IPS-20b (cell line): ENCODE data around the gene FCHO2.

Experiments
- H3K27ac ChIP-seq: one replicate; pipeline ENCODE4 v1.5.1; 2013; ENCODE audit warnings: low read length
- H3K27me3 ChIP-seq: 2 replicates; pipeline ENCODE4 v1.6.1; 2013; ENCODE audit warnings: mild to moderate bottlenecking, low read length, inconsistent platforms; ENCODE audit not compliant: insufficient read depth
- H3K36me3 ChIP-seq: 2 replicates; pipeline ENCODE4 v1.6.1; 2013; ENCODE audit warnings: low read depth, mild to moderate bottlenecking, inconsistent platforms, low read length, moderate library complexity; ENCODE audit not compliant: insufficient read depth
- H3K4me1 ChIP-seq: 2 replicates; pipeline ENCODE4 v1.6.1; 2013; ENCODE audit warnings: mild to moderate bottlenecking, control low read depth, inconsistent platforms, low read length, moderate library complexity; ENCODE audit not compliant: insufficient read depth
- H3K4me3 ChIP-seq: 2 replicates; pipeline ENCODE4 v1.5.1; 2013; ENCODE audit warnings: mild to moderate bottlenecking, low read length, inconsistent platforms
- H3K9ac ChIP-seq: 2 replicates; pipeline ENCODE4 v1.6.1; 2013; ENCODE audit warnings: low read depth, mild to moderate bottlenecking, inconsistent platforms, low read length, moderate library complexity
- H3K9me3 ChIP-seq: 2 replicates; pipeline ENCODE4 v1.6.1; 2013; ENCODE audit warnings: mild to moderate bottlenecking, low read depth, low read length, inconsistent platforms; ENCODE audit not compliant: insufficient read depth

Gene FCHO2

GRCh38 chr5:73116506-73116905 is 160.7 kb downstream of the FCHO2 start:
- peaks cover 47% of the 10 kb centered on the region for H3K27me3 ChIP-seq
- no peak overlapping the region for H3K27ac ChIP-seq
- no peaks in the 10 kb centered on the region for H3K9me3 ChIP-seq
- no peaks in the 10 kb centered on the region for H3K4me1 ChIP-seq
- no peak overlapping the region for H3K9ac ChIP-seq
- H3K36me3 ChIP-seq, result no peaks in the 10 kb centered on the region
- H3K4me3 ChIP-seq, result no peak overlapping the region

DNA sequence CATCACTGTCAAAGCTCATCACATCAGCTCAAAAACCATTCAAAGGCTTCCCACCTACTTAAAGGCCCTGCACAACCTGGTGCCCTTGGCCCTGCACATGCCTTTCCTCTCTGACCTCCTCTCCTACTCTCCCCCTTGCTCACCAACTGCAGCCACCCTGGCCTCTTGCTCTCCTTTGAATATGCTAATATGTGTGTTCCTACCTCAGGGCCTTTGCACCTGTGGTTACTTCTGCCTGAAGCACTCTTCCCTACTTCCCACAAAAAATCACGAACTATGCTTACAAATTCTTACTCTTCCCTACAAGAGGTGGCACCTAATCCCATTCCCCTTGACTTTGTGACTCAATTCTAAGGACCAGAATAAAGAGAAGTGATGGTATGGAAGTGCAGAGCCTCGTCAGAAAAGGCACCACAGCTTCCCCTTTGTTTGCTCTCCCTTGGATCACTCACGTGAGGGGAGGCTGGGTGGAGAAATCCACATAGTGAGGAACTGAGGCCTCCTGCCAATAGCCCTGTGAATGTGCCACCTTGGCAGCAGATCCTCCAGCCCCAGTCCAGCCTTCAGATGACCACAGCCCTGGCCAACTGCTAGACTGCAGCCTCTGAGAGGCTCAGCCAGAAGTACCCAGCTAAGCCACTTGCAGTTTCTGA is 161.4 kb downstream of the FCHO2 start:
- no peaks in the 10 kb centered on the region for H3K9me3 ChIP-seq
- H3K4me1 ChIP-seq, result no peaks in the 10 kb centered on the region
- H3K27ac ChIP-seq, result no peak overlapping the region
- no peaks in the 10 kb centered on the region for H3K36me3 ChIP-seq
- H3K27me3 ChIP-seq, result peaks cover 54% of the 10 kb centered on the region
- no peak overlapping the region for H3K9ac ChIP-seq
- no peak overlapping the region for H3K4me3 ChIP-seq

- 0 out of 2 replicates have a peak, but pooled peaks cover 4% of the 10 kb centered on the region for H3K4me1 ChIP-seq
- H3K4me3 ChIP-seq, result no peak overlapping the region
- no peaks in the 10 kb centered on the region for H3K36me3 ChIP-seq
- H3K9me3 ChIP-seq, result no peaks in the 10 kb centered on the region
- no peak overlapping the region for H3K27ac ChIP-seq
- H3K27me3 ChIP-seq, result peaks cover 67% of the 10 kb centered on the region
- no peak overlapping the region for H3K9ac ChIP-seq
Measured at GRCh38 chr5:73118391-73118973, 162.6 kb downstream of the FCHO2 start.

GRCh38 chr5:73119451-73120157 is 163.8 kb downstream of the FCHO2 start:
- Histone ChIP-seq H3K4me1 (0 out of 2 replicates have a peak, but pooled peaks cover 4% of the 10 kb centered on the region), H3K9ac (peak overlapping the region; percentile 34; the same call in 1 of the 2 replicates), H3K4me3 (peak overlapping the region; percentile 84), H3K27ac (no peak overlapping the region), H3K27me3 (peaks cover 75% of the 10 kb centered on the region), H3K9me3 (no peaks in the 10 kb centered on the region), H3K36me3 (no peaks in the 10 kb centered on the region)

DNA sequence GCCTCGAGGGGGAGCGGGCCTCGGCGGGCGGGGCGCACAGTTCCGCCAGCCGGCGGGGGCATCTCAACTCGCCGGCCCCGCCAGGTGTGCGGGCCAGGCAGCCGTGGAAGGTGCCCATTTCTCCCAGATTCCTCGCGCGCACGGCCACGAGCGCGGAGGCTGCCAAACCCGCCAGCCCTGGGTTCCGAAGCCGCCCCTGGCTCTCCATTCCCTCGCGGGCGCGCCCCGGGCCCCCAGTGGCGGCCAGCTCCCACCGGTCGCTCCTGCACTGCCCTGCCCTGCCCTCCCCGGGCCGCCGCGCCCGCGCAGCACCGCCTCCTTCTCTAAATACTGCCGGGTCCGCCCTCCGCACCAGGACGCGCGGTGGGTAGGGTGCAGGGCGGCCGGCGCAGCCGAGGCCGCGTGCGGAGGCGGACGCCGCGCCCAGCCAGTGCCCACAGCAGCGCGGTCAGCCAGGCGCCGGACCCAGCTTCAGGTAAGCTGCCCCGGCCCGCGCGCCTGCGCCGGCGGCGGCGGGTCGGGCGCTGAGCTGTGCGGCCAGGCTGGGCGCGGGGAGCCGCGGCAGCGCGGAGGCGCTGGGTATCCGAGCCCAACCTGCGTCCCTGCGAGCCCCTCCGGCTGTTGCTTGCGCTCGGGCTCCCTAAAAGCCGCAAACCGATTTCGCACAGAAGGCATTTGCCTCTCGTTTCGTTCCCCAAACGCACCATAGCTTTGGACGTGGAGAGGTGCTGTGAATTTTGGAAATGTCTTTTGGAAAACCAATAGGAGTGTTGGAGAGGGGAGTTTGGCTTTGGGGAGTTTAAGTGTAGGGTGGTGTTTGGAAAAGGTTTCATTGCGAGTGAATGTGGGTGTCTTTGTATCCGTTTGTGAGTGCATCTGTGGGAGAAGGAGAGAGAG is 164.6 kb downstream of the FCHO2 start, which contains the start of gene TMEM171:
Gene TMEM171 (plus strand): TSS at position 354 of the 897 bp plus-strand sequence. CDS start 2,799 bp downstream, outside the sequence.
- H3K27ac ChIP-seq, result no peak within 1 kb of the TSS
- no peaks in the 10 kb centered on the region for H3K9me3 ChIP-seq
- H3K9ac ChIP-seq, result peak within 1 kb of the TSS; percentile 60; the same call in 1 of the 2 replicates
- H3K4me3 ChIP-seq, result peak within 1 kb of the TSS; percentile 84
- H3K27me3 ChIP-seq, result peaks cover 74% of the 10 kb centered on the region
- H3K4me1 ChIP-seq, result 0 out of 2 replicates have a peak, but pooled peaks cover 4% of the 10 kb centered on the region
- H3K36me3 ChIP-seq, result no peaks in the 10 kb centered on the region

GRCh38 chr5:73121119-73121463 is 165.2 kb downstream of the FCHO2 start:
- no peaks in the 10 kb centered on the region for H3K36me3 ChIP-seq
- H3K27ac ChIP-seq, result no peak overlapping the region
- H3K9ac ChIP-seq, result peak overlapping the region; percentile 60; the same call in 1 of the 2 replicates
- H3K27me3 ChIP-seq, result peaks cover 68% of the 10 kb centered on the region
- H3K4me3 ChIP-seq, result peak overlapping the region; percentile 84
- no peaks in the 10 kb centered on the region for H3K9me3 ChIP-seq
- 0 out of 2 replicates have a peak, but pooled peaks cover 4% of the 10 kb centered on the region for H3K4me1 ChIP-seq

- H3K4me3 ChIP-seq, result no peak overlapping the region
- no peak overlapping the region for H3K27ac ChIP-seq
- H3K27me3 ChIP-seq, result peaks cover 62% of the 10 kb centered on the region
- H3K4me1 ChIP-seq, result 0 out of 2 replicates have a peak, but pooled peaks cover 4% of the 10 kb centered on the region
- no peaks in the 10 kb centered on the region for H3K9me3 ChIP-seq
- H3K9ac ChIP-seq, result no peak overlapping the region
- H3K36me3 ChIP-seq, result no peaks in the 10 kb centered on the region
Measured at GRCh38 chr5:73122875-73123810, 167.3 kb downstream of the FCHO2 start.

DNA sequence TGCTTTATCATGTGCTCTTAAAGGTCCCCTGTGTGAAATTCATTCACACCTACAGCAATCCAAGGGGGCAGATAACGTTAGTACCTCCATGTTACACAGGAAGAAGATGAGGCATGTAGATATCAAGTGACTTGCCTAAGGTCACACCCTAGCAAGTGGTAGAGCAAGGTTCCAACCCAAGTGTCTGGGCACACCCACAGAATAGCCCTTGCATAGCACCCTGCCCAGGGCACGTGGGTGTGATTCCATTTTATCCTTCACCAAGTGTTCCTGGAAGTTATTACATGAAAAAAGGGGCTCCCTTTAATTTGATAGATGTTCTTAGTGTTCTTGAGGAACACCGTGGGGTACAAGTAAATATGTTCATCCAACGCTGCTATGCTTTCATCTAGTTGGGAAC is 169.4 kb downstream of the FCHO2 start:
- Histone ChIP-seq H3K9me3 (no peaks in the 10 kb centered on the region), H3K27ac (no peak overlapping the region), H3K4me1 (peaks cover 7% of the 10 kb centered on the region; the same call in 1 of the 2 replicates), H3K27me3 (peaks cover 40% of the 10 kb centered on the region), H3K36me3 (no peaks in the 10 kb centered on the region), H3K9ac (no peak overlapping the region), H3K4me3 (no peak overlapping the region)

DNA sequence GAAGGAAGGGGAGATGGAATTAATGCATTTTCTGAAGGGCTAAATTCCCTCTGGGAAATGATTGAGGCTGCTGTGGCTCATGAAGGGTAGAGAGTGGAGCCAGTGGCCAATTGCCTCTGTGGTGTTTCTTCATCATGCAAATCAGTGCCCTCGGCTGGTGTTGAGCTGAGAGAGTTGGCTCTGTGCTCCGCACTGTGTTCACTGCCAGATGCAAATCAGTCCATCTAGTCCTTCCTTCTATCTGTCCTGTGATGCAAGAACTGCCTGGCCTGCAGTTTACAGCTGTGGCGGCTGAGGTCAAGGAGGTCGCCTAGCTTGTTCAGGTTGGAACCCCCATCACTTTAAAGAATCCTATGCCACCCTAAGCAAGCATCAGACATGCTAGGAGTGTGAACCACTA is 170.5 kb downstream of the FCHO2 start:
- H3K4me3 ChIP-seq, result no peak overlapping the region
- H3K27me3 ChIP-seq, result peaks cover 29% of the 10 kb centered on the region
- peaks cover 16% of the 10 kb centered on the region for H3K4me1 ChIP-seq
- no peaks in the 10 kb centered on the region for H3K9me3 ChIP-seq
- H3K36me3 ChIP-seq, result no peaks in the 10 kb centered on the region
- no peak overlapping the region for H3K9ac ChIP-seq
- no peak overlapping the region for H3K27ac ChIP-seq

- Histone ChIP-seq H3K9ac (no peak overlapping the region), H3K36me3 (no peaks in the 10 kb centered on the region), H3K9me3 (no peaks in the 10 kb centered on the region), H3K4me3 (no peak overlapping the region), H3K27me3 (peaks cover 24% of the 10 kb centered on the region), H3K4me1 (peaks cover 16% of the 10 kb centered on the region), H3K27ac (no peak overlapping the region)
Measured at GRCh38 chr5:73126957-73127356, 171.1 kb downstream of the FCHO2 start.
